GM19397 (cell line): ENCODE results near the gene B4GALNT4.
"Not testable (repeated sequence)": the region's sequence is repeated elsewhere in the genome, so short reads cannot be mapped to it uniquely, and the experiment has no call there.

Source experiments
- ATAC-seq: cut with Tn5 transposase; IDR thresholded peaks from one replicate; pipeline ENCODE4 v1.9.1; 2021; ENCODE audit warnings: mild to moderate bottlenecking, moderate library complexity; ENCODE audit not compliant: unreplicated experiment

B4GALNT4 gene

DNA sequence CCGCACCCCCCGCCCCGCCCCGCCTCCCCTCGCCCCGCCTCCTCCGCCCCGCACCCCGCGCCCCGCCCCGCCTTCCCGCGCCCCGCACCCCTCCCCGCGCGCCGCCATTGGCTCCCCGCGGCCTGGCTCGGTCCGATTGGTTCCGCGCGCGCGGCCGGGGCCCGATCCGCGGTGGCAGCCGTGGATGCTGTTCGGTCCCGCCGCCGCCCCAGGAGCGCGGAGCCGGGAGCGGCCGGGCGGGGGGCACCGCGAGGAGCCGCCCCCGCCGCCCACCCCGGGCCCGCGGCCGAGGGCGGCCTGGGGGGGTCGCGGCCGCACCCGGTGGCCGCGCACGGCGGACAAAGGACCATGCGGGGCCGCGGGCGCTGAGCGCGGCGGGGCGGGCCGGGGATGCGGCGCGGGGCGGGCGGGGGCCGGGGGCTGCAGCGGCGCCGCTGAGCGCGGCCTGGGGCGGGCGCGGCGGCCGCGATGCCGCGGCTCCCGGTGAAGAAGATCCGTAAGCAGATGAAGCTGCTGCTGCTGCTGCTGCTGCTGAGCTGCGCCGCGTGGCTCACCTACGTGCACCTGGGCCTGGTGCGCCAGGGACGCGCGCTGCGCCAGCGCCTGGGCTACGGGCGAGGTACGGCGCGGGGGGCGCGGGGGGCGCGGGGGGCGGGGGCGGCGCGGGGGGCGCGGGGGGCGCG is at the start of gene B4GALNT4:
Gene B4GALNT4 (plus strand): TSS at position 164 of the 683 bp plus-strand sequence. CDS start 305 bp downstream, at position 469.
- ATAC-seq, result no peak

DNA sequence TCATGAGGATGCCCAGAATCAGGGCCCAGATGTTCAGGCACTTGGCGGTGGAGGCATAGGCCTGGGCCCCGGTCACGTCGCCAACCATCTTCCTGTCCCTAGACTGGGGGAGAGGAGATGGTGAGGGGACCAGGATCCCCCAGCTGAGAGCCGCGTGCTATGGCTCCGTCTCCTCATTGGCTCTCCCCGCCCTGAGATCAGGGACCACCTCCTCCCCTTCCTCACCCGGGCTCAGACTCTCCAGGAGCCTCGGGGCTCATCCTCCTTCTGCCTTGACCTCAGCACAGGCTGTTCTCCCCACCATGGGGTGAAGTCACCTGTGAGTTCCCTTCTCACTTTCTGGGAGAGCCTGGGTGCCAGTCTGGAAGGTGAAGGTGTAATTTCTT is 49.4 kb upstream of the B4GALNT4 start:
- ATAC-seq, result not testable (repeated sequence)

DNA sequence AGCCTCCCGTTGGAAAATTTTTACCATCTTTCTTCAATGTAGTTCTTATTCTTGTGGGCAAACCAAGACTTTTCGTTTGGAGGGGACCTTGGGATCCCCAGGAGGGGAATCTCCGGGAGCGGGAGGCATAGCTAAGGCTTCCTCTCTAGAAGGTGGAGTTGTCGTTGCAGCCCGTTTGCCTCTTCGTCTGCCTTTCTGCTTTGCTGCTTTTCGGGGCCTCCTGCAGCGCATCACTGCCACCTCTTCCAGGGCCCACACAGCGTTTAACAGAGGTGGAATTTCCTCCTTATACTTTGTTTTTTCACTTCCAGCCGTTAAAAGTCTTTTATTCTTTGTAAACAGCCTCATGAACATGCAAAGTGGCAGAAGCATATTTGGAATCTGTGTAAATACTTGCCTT is 45.1 kb upstream of the B4GALNT4 start:
- ATAC-seq, result no peak

- not testable (repeated sequence) for ATAC-seq
These were observed 44.4 kb upstream of the B4GALNT4 start for GRCh38 chr11:324593-325517.

- no peak for ATAC-seq
These were observed 43.3 kb upstream of the B4GALNT4 start for GRCh38 chr11:325796-326591.

GRCh38 chr11:326592-326841 is 42.8 kb upstream of the B4GALNT4 start:
- no peak for ATAC-seq

GRCh38 chr11:326842-327580 is 42.3 kb upstream of the B4GALNT4 start:
- ATAC-seq, result peak; percentile 51

DNA sequence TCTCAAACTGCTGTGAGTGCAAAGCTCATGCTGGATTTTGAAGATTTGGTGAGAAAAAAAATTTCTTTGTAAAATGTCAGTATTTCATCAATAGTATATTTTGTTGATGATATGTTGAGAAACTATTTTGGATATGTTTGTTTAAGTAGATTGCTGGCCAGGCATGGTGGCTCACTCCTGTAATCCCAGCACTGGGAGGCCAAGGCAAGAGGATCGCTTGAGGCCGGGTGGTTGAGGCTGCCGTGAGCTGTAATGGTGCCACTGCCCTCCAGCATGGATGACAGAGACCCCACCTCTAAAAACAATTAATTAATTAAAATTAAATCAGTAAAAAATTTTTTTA is 41.7 kb upstream of the B4GALNT4 start:
- no peak for ATAC-seq

- ATAC-seq, result no peak
These were observed 41.3 kb upstream of the B4GALNT4 start for GRCh38 chr11:328012-328411.

DNA sequence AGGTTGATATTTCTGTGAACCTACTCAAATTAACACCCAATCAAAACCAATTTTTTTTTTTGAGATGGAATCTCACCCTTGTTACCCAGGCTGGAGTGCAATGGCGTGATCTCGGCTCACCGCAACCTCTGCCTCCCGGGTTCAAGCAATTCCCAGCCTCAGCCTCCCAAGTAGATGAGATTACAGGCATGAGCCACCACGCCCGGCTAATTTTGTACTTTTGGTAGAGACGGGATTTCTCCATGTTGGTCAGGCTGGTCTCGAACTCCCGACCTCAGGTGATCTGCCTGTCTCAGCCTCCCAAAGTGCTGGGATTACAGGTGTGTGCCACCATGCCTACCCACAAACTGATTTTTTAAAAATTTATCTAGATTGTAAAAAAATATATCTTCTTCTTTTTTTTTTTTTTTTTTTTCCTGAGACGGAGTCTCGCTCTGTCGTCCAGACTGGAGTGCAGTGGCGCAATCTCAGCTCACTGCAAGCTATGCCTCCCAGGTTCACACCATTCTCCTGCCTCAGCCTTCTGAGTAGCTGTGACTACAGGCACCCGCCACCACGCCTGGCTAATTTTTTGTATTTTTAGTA is 40.7 kb upstream of the B4GALNT4 start:
- ATAC-seq, result not testable (repeated sequence)

GRCh38 chr11:329886-330253 is 39.4 kb upstream of the B4GALNT4 start:
- ATAC-seq, result no peak

- no peak for ATAC-seq
These were observed 39.0 kb upstream of the B4GALNT4 start for GRCh38 chr11:330307-330693.

DNA sequence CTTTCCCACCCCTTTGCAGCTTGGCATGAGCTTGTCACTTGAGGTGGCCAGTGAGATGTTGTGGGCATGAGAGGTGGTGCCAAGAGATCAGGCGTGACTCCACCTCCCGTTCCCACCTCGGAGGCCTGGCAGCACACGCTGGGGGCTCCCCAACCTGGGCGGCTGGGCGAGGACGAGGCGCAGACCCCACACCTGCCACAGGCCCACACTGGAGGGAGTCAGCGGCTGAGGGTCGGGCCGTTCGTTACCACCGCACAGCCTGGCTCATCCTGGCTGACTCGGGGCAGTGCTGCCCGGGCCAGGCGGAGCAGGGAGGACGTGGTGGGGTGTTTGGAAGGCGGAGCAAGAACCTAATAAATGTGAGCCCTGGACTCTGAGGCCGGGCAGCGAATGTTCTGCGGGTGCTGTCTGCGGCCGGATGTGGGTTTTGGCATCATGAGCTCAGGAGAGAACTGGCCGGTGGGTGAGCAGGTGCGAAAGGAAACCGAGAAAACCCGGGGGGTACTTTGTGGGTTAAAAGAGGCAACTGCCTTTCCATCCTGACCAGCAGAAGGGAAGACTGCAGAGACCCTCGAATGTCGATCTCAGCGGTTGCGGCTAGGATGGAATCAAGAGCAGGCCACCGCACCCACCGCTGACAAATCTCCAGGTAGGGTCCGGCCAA is 38.5 kb upstream of the B4GALNT4 start:
- ATAC-seq, result no peak

GRCh38 chr11:331358-332060 is 37.8 kb upstream of the B4GALNT4 start:
- ATAC-seq, result no peak

DNA sequence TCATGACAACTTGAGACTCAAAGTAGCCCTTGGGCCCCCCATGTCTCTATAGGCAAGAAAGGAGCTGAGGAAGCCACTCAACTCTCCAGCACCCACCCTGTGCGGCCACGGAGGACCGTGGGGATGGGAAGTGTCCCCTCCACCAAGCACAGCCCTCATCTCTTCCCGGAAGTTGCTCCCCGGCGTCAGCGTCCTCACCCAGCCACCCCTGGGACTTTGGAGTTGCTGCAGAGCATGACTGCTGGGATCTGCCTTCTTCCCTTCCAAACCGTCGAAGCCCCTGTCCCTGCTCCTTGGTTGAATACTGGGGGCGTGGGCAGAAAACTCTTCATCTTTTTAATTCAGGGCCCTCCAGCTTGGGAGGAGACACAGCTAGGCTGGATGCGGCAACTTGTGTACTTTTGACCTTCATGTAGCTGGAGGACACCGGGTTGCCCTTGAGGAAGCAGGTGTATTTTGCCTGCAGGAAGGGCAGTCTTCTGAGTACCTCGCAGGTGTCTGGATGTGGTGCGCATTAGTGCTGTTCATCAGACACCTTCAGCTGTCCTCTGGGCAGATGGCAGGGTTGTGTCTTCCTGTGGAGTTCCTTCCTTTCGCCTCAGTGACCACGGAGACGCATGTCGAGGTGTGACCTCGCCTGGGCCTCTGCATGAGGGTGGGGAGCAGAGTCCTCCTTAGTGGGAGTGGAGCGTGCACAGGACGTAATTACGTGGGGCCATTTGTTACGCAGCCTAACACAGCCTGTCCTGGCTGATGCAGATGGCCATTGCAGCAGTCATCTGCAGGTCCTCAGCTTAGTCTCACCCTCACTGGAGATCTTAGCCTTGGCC is 36.4 kb upstream of the B4GALNT4 start:
- ATAC-seq, result no peak

DNA sequence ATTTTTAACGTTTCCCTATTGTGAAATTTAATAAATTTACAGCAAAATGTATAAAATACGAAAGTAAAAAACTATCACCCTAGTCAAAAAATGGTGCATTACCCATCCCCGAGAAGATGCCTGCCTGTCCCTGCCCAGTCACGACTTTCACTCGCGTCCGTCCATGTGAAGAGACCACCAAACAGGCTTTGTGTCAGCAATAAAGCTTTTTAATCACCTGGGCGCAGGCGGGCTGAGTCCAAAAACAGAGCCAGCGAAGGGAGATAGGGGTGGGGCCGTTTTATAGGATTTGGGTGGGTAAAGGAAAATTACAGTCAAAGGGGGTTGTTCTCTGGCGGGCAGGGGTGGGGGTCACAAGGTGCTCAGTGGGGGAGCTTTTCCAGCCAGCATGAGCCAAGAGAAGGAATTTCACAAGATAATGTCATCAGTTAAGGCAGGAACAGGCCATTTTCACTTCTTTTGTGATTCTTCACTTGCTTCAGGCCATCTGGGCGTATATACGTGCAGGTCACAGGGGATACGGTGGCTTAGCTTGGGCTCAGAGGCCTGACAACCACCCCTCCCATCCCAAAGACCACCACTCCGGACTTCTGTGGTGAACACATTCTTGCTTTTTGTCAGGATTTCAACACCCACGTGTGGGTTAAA is 35.6 kb upstream of the B4GALNT4 start:
- not testable (repeated sequence) for ATAC-seq

GRCh38 chr11:334264-334994 is 34.9 kb upstream of the B4GALNT4 start:
- no peak for ATAC-seq
